HG03565 (cell line): ENCODE measurements around the gene SEPTIN1.

ENCODE experiments used
- ATAC-seq: cut with Tn5 transposase; IDR thresholded peaks from one replicate; pipeline ENCODE4 v1.9.1; 2021; ENCODE audit warnings: mild to moderate bottlenecking, moderate library complexity; ENCODE audit not compliant: unreplicated experiment

SEPTIN1 gene, protein sequence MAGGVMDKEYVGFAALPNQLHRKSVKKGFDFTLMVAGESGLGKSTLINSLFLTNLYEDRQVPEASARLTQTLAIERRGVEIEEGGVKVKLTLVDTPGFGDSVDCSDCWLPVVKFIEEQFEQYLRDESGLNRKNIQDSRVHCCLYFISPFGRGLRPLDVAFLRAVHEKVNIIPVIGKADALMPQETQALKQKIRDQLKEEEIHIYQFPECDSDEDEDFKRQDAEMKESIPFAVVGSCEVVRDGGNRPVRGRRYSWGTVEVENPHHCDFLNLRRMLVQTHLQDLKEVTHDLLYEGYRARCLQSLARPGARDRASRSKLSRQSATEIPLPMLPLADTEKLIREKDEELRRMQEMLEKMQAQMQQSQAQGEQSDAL

DNA sequence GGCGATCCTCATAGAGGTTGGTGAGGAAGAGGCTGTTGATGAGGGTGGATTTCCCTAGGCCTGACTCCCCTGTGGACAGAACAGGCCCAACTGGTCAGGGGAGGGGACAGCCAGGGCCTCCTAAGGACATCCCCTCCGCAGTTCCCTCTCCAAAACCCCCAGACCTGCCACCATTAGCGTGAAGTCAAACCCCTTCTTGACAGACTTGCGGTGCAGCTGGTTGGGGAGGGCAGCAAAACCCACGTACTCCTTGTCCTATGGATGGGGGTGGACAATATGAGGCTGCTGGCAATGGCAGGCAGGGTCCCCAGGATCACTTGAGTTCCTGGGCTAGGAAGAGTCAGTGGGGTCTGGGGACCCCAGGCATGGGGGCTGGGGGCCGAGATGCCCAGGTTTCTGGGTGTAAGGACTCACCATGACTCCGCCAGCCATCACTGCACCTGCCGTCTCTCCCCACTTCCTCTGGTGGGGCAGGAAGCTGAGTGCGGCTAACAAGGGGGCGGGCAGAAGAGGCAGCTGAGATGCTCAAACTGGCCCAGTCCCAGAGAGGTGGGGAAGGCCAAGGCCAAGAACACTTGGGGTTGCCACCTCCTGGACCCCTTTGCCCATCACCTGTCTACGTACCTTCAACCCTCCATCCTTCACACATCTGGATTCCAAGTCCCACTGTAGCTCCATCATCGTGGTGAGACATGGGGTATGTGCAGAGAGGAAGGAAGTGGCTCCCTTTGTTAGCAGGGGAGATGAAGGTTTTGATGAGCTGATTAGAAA lies at the start of gene SEPTIN1:
Gene SEPTIN1, minus strand, starts transcription at position 451 of the 771 bp plus-strand sequence. Its CDS starts 19 bp downstream, at position 432.
- no peak for ATAC-seq

DNA sequence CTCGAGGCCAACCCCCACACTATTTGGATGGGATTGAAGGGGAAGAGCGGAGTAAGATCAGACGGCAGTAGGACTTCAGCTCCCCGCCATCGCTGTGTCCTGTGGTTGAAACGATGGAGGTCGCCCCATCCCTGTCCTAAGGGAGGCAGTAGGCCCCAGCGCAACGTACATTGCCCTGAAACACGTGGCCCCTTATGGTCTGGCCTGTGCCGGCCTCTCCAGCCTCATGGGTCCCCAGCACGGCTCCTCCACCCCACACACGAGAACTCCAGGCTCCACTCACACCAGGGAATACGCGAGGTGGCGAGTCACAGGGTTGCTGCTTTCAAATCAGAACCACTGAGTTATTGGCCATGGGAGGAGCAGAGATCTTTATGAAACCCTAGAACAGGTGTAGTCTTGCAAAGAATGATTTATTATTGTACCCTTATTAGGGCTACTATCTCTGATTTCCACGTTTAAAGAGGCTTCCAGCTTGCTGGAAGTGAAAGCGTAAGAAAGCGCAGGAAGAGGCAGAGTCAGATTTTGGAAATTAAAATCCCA lies 48.1 kb upstream of the SEPTIN1 start:
- ATAC-seq, result no peak

DNA sequence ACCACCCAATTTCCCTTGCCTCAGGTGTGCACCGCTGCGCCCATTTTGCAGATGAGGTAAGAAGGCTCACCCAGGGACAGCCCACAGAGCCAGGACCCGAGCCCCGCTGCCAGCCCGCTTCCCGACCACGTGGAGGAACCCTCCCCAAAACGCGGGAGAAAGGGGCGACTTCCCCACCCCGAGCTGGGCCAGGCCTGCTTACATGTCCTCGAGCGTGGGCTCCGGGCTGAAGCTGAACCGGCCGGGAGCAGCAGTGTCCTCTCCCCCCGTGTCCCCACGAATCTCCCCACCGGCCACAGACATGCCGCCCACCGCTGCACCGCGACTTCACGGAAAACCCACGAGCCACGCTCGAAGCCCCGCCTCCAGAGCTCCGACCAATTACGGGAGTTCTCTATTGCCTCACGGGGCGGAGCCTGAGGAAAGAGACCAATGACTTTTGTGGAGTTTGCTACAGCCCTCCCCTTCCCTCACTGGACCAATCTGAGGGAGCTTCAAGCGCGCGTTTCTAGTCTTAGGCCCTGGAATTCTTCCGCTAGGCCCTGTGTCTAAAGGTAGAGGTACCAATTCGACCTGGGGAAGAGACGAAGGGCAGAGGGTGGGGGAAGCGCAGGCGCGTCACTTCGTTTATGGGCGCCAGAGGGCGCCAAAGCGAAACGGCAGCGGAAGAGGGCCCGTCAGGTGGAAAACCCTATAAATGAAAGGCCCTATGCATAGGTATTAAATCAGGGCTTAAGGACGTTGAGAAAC lies 47.5 kb upstream of the SEPTIN1 start, which contains the start of gene DCTPP1:
Gene DCTPP1, minus strand, starts transcription at position 353 of the 750 bp plus-strand sequence. Its CDS starts 50 bp downstream, at position 303.
- ATAC-seq, result peak; percentile 95

DNA sequence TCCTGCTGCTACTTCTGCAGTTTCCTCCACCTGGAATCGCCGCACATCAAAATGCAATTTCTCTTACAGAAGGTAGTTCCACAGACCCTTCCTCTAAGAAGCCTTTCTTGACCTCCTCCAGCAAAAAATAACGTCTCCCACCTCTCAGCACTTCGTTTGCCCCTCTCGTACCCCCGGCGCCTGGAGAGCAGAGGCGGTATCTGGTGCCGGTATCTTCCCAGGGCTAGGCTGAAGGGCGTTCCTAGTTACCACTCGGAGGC lies 47.0 kb upstream of the SEPTIN1 start:
- no peak for ATAC-seq

DNA sequence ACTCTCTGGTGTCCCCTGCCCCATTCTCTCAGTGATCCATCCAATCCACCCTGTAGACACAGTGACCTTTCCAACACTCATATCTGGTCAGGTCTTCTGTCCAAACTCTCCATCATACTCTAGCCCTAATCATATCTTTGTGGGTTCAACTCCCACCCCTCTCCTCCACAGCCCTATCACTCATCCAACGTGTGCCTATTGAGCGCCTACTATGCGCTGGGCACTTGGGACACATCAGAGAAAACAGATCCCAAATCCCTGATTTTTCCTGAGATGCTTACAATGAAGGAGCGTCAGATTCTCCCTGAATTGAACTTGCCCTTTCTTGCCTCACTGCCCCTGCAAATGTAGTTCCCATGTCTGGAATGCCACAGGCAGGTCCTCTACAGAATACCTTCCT lies 45.7 kb upstream of the SEPTIN1 start:
- ATAC-seq, result no peak

DNA sequence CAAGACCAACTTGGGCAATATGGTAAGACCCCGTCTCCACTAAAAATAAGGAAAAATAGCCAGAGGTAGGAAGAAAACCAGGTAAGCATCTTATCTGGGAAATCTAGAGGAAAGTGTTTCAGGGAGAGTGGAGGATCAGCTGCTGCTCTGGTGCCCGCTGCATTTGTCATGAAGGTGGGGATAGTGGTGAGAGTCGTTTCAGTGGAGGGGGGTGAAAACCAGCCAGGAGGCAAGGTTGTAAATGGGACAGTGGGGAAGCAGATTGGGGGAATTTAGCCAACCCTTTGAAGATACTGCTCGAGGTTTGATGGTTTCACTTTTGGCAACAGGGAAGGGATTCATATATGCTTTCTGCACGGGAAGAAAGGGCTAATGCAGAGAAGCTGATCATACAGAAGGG lies 38.6 kb upstream of the SEPTIN1 start:
- ATAC-seq, result no peak

DNA sequence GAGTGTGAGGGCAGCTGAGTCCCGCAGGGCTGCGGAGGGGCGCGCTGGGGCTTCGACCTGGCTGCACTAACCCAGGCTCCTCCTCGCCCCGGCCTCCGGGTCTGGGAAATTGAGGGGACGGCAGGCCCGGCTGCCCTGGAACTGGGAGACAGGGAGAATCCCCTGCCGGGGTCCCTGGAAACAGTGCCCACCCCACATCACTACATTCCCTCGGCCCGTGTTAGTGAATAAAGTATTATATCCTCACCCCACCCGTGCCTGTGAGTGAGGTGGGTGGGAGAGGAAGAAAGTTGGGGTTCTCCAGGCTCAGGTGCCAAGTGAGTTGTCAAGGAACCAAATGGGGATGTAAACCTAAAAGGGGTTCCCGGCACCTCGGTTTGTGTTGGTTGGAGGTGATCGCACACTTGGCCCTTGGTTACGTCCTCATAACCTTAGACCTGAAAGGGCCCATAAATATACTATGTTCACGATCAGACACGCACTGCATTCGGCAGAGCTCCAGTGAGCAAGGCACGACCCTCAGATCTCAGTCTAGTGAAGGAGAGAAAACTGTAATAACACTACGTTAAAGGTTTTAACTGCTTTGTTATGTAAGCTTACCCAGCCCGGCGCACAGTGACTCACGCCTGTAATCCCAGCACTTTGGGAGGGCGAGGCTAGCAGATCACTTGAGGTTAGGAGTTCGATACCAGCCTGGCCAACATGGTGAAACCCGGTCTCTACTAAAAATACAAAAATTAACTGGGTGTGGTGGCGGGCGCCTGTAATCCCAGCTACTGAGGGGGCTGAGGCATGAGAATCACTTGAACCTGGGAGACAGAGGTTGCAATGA lies 36.2 kb upstream of the SEPTIN1 start:
- ATAC-seq, result no peak

DNA sequence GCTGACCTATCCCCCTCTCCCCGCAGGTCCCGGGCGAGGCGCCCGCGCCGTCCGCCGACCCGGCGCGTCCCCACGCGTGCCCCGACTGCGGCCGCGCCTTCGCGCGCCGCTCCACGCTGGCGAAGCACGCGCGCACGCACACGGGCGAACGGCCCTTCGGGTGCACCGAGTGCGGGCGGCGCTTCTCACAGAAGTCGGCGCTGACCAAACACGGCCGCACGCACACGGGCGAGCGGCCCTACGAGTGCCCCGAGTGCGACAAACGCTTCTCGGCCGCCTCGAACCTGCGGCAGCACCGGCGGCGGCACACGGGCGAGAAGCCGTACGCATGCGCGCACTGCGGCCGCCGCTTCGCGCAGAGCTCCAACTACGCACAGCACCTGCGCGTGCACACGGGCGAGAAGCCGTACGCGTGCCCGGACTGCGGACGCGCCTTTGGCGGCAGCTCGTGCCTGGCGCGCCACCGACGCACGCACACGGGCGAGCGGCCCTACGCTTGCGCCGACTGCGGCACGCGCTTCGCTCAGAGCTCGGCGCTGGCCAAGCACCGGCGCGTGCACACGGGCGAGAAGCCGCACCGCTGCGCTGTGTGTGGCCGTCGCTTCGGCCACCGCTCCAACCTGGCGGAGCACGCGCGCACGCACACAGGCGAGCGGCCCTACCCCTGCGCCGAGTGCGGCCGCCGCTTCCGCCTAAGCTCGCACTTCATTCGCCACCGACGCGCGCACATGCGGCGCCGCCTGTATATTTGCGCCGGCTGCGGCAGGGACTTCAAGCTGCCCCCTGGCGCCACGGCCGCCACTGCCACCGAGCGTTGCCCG lies 35.4 kb upstream of the SEPTIN1 start:
- ATAC-seq, result peak; percentile 80

DNA sequence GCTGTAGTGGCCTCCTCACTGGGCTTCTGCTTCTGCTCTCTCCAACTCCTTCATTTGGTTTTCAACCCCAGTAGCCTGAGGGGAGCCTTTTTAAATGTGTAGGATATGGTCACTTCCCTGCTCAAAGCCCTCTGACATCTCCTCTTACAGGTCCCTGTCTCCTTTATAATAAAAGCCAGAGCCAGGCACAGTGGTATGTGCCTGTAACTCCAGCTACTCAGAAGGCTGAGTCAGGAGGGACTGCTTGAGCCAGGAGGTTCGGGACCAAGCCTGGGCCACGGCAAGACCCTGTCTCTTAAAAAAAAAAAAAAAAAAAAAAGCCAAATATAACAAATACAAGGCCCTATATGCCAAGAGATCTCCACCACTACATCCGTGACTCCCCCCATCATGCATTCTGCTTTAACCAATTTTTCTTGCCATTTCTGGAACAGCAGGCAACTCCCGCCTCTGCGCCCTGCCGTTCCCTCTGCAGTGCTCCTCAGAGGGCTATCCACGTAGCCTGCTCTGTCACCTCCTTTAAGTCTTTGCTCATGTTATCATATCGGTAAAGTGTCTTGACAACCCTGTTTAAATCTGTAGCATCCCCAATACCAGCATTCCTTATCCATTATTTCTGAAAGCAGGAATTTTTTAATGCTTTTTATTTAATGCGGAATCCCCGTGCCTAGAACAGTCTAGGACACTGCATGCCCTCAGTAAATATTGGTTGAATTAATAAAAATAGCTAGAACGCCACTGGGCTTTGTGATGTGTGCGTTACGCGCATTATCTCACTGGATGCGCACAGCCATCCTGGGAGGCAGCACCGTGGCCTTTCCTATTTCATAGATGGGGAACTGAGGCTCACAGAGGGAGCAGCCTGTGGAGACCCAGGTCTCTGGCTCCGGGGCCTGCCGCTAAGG lies 34.5 kb upstream of the SEPTIN1 start:
- no peak for ATAC-seq

DNA sequence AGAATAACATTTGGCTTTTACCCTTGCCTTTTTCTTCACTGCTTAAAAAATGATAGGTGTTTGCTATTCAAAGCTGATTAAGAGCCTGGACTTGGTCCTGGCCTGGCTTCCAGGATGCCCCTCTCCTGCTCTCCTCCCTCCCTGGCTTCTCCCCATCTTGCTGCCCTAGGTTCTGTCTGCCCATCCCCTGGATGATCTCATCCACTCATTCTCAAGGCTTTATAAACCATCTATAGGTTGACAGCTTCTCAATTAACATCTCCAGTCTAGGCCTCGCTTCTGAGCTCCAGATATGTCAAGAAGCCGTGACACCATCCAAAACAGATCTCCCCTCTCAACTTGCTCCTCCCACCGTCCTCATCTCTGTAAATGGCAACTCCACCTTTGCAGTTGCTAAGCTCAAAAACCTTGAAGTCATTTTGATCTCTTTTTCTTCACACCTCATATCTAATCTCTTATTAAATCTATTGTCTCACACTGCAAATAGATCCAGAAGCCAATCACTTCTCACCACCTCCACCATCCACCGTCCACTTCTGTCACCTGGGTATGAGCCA lies 33.8 kb upstream of the SEPTIN1 start:
- no peak for ATAC-seq

DNA sequence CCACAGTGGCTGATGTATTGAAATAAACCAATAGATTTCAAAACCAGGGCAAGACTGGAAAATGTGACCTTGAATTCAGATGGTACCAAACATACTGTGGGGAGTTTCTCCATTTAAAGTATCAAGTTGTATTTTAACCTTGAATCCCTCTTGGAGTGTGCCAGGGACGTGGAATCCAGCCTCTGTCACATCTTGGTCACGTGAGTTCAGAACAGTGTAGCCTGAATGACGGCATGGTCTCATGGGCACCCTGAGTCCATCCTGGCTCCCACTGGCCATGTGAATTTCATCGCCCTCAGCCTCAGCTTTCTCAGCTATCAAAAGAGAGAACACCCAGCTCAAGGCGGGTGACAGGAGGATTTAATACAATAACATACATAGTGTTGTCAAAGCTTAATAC lies 31.8 kb upstream of the SEPTIN1 start:
- no peak for ATAC-seq

DNA sequence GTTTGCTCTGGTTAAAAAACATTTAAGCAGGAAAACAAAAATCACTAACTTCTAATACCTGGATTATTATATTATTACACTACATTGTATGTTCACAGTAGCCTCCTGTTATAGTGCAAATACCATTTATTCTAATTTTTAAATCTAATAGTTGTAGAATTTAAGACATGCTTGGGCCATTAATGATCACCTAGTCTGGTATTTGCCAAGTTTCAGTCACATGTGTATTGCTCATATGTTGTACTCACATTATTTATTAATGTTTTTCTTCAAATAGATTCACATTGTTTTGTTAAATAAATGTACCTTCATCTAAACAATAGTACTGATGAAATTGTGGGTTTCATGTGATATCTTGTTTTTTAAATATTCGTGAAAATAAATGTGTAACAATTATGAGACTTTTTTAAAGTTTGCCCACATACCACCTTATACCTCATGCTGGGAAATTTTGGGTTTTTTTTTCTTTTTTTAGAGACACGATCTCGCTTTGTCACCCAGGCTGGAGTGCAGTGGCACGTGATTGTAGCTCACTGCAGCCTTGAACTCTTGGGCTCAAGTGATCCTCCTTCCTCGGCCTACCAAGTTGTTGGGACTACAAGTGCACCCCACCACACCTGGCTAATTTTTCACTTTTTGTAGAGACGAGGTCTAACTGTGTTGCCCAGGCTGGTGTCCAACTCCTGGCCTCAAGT lies 30.9 kb upstream of the SEPTIN1 start:
- ATAC-seq, result no peak

DNA sequence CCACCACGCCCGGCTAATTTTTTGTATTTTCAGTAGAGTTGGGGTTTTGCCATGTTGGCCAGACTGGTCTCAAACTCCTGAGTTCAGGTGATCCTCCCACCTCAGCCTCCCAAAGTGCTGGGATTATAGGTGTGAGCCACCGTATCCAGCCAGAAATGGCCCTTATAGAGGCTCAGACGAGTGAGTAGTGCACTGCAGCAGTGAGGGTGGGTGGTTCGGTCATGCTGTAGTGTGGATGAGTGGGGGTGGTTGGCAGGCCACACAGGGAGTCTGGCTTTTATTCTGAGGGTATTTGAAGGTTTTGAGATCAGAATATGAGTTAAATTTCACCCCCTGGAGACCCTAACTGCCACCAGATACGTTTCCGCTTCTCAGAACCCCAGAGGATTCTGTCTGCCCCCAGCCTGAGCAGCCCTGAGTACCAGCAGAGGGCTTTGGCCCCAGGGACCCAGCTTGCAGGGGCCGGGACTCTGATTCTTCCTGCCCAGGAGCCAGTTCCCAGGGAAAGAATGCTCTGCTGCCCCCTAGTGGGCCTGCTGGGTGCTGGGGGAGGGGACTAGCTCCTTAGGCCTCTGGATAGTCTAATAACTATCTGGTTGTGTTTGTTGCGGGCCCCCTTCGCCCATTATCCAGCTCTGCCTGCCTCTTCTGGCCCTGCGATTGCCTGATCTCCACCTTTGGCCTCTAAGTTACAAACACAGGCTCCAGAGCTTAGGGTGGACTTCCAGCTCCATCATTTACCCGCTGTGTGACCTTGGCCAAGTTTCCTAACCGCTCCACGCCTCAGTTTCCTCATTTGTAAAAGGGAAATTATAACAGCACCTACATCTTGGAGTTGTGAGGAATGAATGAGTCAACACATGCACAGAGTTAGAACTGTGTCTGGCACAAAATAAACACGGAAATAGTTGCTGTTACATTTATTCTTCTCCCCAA lies 27.0 kb upstream of the SEPTIN1 start:
- no peak for ATAC-seq

DNA sequence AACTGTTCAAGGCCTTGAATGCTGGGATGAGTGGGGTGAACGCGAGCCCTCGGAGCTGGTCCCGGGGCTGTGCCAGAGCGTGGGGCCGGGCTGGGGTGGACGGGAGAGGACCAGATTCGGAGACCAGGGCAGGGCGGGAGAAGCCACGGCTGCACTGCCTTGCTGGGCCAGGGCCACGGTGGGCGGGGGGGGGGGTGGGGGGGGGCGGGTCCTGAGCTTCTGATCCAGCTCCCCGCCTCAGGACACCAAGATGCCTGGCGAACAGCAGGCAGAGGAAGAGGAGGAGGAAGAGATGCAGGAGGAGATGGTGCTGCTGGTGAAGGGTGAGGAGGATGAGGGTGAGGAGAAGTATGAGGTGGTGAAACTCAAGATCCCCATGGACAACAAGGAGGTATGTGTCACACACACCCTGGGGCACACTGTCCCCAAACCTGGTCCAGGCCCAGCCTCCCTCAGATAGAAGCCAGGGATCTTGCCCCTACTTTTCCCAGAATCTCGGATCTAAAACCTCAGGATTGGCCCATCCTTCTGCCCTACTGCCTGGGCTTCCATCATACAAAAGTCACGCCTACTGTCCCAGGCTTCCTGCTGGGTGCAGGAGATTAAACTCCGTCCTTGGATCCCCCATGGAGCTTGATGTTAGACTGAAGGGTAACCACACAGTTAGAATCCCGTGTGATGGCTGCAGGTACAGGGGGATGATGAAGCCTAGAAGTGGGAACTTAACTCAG lies 25.6 kb upstream of the SEPTIN1 start:
- no peak for ATAC-seq

DNA sequence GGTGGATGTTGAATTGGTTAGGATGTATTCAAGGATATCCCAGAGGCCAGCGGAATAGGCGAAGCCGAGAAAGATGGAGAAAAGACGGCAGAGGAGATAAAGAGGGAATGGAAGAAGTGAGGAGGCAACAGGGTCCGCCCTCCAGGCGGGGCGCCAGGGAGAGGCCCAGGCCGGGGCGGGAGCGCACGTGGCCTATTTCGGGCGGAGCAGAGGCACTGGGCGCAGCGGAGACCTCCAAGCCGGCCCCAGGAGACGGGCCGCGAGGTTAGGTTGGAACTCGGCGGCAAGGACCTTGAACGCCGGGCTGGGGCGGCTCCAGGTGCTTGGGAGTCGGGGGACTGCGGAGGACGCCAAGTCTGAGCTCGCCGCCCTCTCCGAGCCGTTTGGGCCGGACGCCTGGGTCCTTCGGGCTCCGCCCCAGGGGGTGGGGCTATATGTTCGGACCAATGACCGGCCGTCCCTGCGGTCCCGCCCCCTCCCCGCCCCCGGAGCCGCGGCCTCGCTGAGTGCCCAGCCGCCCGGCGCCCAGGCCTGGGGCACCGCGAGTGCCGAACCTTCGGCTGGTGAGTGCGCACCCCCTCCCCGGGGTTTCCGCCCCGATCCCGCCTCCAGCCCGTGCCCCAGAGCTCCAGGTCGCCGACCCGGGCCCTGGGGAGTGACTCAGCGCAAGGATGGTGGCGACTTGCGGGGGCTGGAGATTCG lies 24.9 kb upstream of the SEPTIN1 start, which contains the start of gene ZNF771:
Gene ZNF771, plus strand, starts transcription at position 505 of the 702 bp plus-strand sequence. CDS start 448 bp downstream, outside the sequence.
- peak; percentile 64 for ATAC-seq
